HepG2 (cell line): ENCODE results near the gene OR6B2. TPM values are rescaled to one million over a fixed set of nuclear protein-coding genes. Genes with fewer than 3 reads are reported as not detected.

Experiments
- ETV5 ChIP-seq: IDR thresholded peaks from 2 replicates; pipeline ENCODE4 v1.6.1; 2018; ENCODE audit warnings: missing biosample characterization, missing genetic modification reagents, inconsistent platforms, borderline replicate concordance
- NRL ChIP-seq: sonication (generic); formaldehyde crosslinking; IDR thresholded peaks from 2 replicates; pipeline ENCODE4 v1.5.0; 2020; ENCODE audit warnings: missing genetic modification reagents, mild to moderate bottlenecking, moderate library complexity, borderline replicate concordance
- polyA plus RNA-seq, 8 experiments: library from polyadenylated mRNA; depleted of rRNA in 3 of 8; stranded (reverse) in 7 of 8; unstranded in 1 of 8; fragments of >200 nt; fragmentation: Illumina TruSeq in 4 of 8; extraction: Trizol in 4 of 8; gene quantifications; 2 replicates each; pipeline versions ENCODE4 v1.2.1 to v1.2.3, GENCODE V29; 2011 to 2016; ENCODE audit warnings: low read depth in 4 of 8, missing spikeins in 1 of 8, mixed read lengths in 1 of 8; ENCODE audit not compliant: insufficient read depth in 1 of 8
- total RNA-seq, 5 experiments: library from RNA; depleted of rRNA; stranded (reverse); fragments of >200 nt; fragmentation: Illumina TruSeq; extraction: Trizol; gene quantifications; 2 replicates each; pipeline ENCODE4 v1.2.3, GENCODE V29; 2016; ENCODE audit warnings: low read depth in 1 of 5
- TF ChIP-seq, protein P1 (sequence below): sonication (generic); formaldehyde crosslinking; IDR thresholded peaks from 2 replicates; pipeline ENCODE4 v1.4.0; 2020; ENCODE audit warnings: low read depth, missing genetic modification reagents
- TF ChIP-seq, protein P2 (sequence below): sonication (generic); formaldehyde crosslinking; IDR thresholded peaks from 2 replicates; pipeline ENCODE4 v1.8.0; 2022; ENCODE audit warnings: mild to moderate bottlenecking, missing genetic modification reagents; ENCODE audit not compliant: insufficient replicate concordance
- TF ChIP-seq, protein P3 (sequence below): sonication (generic); formaldehyde crosslinking; IDR thresholded peaks from 2 replicates; pipeline ENCODE4 v1.5.0; 2020; ENCODE audit warnings: mild to moderate bottlenecking, missing genetic modification reagents
- TF ChIP-seq, protein P4 (sequence below): sonication (generic); formaldehyde crosslinking; IDR thresholded peaks from 2 replicates; pipeline ENCODE4 v1.8.1; 2023; ENCODE audit warnings: mild to moderate bottlenecking, missing genetic modification reagents, borderline replicate concordance

Gene OR6B2
- total and polyA plus RNA-seq, 2 of the 13 experiments (the other 11 are each of a cell fraction or from before 2014, with no cell fraction given): not detected

DNA sequence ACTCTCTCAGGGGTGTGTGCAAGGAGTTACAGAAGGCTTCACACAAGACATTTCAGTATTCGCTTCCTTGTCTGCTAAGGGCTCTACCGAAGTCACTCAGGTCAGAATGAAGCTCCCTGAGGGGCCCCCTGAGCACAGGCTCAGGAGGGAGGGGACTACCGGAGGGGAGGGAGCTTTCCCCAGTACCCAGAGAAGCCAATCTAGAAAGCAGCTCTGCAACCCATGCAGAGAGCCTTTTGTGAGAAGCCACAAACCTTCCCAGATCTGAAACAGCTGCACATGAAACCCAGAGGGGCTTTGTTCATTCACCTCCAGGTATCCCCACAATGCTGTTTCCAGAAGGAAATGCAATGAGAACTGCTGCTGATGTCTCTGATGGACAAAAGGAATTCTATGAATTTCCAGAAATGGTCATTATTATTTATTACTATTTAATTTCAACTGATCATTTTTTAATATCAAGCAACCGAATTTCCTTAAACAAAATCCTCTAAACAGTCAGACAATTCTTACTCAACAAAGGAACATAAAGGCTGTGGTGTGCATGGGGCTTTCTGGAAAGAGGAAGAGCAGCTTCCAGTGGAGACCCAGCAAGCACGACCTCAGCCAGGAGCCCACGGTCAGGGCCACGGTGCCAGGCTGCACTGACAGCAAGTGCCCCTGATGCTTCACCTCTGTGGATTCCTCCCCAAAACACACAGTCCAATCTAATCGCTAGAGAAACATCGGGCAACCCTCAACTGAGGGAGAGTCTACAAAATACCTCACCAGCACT, 47.0 kb downstream of the OR6B2 start (continued):
- TF ChIP-seq, protein P1, sequence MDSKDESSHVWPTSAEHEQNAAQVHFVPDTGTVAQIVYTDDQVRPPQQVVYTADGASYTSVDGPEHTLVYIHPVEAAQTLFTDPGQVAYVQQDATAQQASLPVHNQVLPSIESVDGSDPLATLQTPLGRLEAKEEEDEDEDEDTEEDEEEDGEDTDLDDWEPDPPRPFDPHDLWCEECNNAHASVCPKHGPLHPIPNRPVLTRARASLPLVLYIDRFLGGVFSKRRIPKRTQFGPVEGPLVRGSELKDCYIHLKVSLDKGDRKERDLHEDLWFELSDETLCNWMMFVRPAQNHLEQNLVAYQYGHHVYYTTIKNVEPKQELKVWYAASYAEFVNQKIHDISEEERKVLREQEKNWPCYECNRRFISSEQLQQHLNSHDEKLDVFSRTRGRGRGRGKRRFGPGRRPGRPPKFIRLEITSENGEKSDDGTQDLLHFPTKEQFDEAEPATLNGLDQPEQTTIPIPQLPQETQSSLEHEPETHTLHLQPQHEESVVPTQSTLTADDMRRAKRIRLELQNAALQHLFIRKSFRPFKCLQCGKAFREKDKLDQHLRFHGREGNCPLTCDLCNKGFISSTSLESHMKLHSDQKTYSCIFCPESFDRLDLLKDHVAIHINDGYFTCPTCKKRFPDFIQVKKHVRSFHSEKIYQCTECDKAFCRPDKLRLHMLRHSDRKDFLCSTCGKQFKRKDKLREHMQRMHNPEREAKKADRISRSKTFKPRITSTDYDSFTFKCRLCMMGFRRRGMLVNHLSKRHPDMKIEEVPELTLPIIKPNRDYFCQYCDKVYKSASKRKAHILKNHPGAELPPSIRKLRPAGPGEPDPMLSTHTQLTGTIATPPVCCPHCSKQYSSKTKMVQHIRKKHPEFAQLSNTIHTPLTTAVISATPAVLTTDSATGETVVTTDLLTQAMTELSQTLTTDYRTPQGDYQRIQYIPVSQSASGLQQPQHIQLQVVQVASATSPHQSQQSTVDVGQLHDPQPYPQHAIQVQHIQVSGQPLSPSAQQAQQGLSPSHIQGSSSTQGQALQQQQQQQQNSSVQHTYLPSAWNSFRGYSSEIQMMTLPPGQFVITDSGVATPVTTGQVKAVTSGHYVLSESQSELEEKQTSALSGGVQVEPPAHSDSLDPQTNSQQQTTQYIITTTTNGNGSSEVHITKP (CRISPR knock-in tag): no peak
- TF ChIP-seq, protein P2, sequence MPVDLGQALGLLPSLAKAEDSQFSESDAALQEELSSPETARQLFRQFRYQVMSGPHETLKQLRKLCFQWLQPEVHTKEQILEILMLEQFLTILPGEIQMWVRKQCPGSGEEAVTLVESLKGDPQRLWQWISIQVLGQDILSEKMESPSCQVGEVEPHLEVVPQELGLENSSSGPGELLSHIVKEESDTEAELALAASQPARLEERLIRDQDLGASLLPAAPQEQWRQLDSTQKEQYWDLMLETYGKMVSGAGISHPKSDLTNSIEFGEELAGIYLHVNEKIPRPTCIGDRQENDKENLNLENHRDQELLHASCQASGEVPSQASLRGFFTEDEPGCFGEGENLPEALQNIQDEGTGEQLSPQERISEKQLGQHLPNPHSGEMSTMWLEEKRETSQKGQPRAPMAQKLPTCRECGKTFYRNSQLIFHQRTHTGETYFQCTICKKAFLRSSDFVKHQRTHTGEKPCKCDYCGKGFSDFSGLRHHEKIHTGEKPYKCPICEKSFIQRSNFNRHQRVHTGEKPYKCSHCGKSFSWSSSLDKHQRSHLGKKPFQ (CRISPR knock-in tag): no peak
- TF ChIP-seq ETV5 (CRISPR knock-in tag): no peak
- TF ChIP-seq, protein P3, sequence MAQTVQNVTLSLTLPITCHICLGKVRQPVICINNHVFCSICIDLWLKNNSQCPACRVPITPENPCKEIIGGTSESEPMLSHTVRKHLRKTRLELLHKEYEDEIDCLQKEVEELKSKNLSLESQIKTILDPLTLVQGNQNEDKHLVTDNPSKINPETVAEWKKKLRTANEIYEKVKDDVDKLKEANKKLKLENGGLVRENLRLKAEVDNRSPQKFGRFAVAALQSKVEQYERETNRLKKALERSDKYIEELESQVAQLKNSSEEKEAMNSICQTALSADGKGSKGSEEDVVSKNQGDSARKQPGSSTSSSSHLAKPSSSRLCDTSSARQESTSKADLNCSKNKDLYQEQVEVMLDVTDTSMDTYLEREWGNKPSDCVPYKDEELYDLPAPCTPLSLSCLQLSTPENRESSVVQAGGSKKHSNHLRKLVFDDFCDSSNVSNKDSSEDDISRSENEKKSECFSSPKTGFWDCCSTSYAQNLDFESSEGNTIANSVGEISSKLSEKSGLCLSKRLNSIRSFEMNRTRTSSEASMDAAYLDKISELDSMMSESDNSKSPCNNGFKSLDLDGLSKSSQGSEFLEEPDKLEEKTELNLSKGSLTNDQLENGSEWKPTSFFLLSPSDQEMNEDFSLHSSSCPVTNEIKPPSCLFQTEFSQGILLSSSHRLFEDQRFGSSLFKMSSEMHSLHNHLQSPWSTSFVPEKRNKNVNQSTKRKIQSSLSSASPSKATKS (CRISPR knock-in tag): no peak
- TF ChIP-seq NRL (CRISPR knock-in tag): no peak
- TF ChIP-seq, protein P4, sequence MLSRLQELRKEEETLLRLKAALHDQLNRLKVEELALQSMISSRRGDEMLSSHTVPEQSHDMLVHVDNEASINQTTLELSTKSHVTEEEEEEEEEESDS (CRISPR knock-in tag): no peak

Other genes with a start within 250 kb of the OR6B2 start
- 225 and 270 TPM in 2 replicates for gene NDUFA10, start 5.1 kb downstream of the OR6B2 start, total RNA-seq (2016; rRNA removed; fragmentation: Illumina TruSeq; extraction: Trizol)
- gene NDUFA10, start 5.1 kb downstream of the OR6B2 start, polyA plus RNA-seq (2011; rRNA removed): 152 and 157 TPM in 2 replicates
- not detected in 2 replicates for gene OR6B3, start 23.1 kb upstream of the OR6B2 start, total RNA-seq (2016; rRNA removed; fragmentation: Illumina TruSeq; extraction: Trizol)
- gene OR6B3, start 23.1 kb upstream of the OR6B2 start, polyA plus RNA-seq (2011; rRNA removed): not detected in 2 replicates
- 180 and 208 TPM in 2 replicates for gene COPS9, start 105.9 kb upstream of the OR6B2 start, total RNA-seq (2016; rRNA removed; fragmentation: Illumina TruSeq; extraction: Trizol)
- gene COPS9, start 105.9 kb upstream of the OR6B2 start, polyA plus RNA-seq (2011; rRNA removed): 201 and 247 TPM in 2 replicates
- not detected in 2 replicates for gene OTOS, start 110.2 kb upstream of the OR6B2 start, total RNA-seq (2016; rRNA removed; fragmentation: Illumina TruSeq; extraction: Trizol)
- not detected in 2 replicates for gene OTOS, start 110.2 kb upstream of the OR6B2 start, polyA plus RNA-seq (2011; rRNA removed)